OCI-LY1 (cell line): ENCODE data around the gene CPSF6.

ENCODE experiments used
- CTCF ChIP-seq: fragments of 200-600 bp; sonication (generic), shearing (Covaris generic); IDR thresholded peaks from 2 replicates; pipeline ENCODE4 v1.5.1; 2017; ENCODE audit warnings: mild to moderate bottlenecking, antibody characterized with exemption, low read length, moderate library complexity, mixed read lengths
- EZH2 ChIP-seq: fragments of 200-600 bp; sonication (generic), shearing (Covaris generic); IDR thresholded peaks from 2 replicates; pipeline ENCODE4 v1.8.0; 2017; ENCODE audit warnings: borderline replicate concordance, mixed run types, mild to moderate bottlenecking, antibody characterized with exemption, low read length, moderate library complexity, mixed read lengths

DNA sequence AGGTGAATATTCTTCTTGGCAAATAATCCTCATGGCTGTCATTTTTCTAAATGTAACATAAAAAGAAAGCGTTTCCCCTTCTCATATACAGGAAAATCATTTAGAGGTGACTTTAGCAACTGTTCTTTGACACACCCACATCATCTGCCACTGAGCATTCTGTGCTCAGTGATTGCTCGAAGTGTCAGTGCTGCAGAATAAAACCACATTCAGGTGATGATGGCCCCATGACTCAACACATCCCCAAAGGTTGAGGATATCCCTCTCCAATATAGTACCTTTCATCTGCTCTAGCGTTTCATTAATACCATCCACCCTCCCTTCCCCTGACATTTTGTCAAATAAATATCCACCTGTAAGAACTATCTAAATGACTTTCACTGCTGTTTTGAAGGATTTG, 28.7 kb upstream of the CPSF6 start:
- no peak for TF ChIP-seq CTCF
- TF ChIP-seq EZH2, result no peak
